Mucosa of stomach (tissue), 1 donor: ENCODE data around the gene TSNAX.

ENCODE experiments used
- H3K27me3 ChIP-seq: one replicate; pipeline ENCODE4 v1.7.0; 2013; ENCODE audit warnings: mild to moderate bottlenecking, low read length; ENCODE audit not compliant: control insufficient read depth, insufficient read depth
- H3K36me3 ChIP-seq: one replicate; pipeline ENCODE4 v1.7.0; 2013; ENCODE audit warnings: low read length; ENCODE audit not compliant: control insufficient read depth, insufficient read depth
- H3K4me1 ChIP-seq: one replicate; pipeline ENCODE4 v1.7.0; 2013; ENCODE audit warnings: mild to moderate bottlenecking, low read length; ENCODE audit not compliant: control insufficient read depth, insufficient read depth
- H3K4me3 ChIP-seq: one replicate; pipeline ENCODE4 v1.7.0; 2013; ENCODE audit warnings: low read length
- H3K9ac ChIP-seq: one replicate; pipeline ENCODE4 v1.7.0; 2013; ENCODE audit warnings: mild to moderate bottlenecking, low read length, moderate library complexity
- H3K9me3 ChIP-seq: one replicate; pipeline ENCODE4 v1.7.0; 2013; ENCODE audit warnings: mild to moderate bottlenecking, low read length, moderate library complexity; ENCODE audit not compliant: control insufficient read depth
- donor health status: Pancreatic carcinoma.

TSNAX gene

GRCh38 chr1:231523816-231524215, 4.7 kb upstream of the TSNAX start:
- Histone ChIP-seq H3K4me1 (no peaks in the 10 kb centered on the region), H3K4me3 (no peak overlapping the region), H3K36me3 (no peaks in the 10 kb centered on the region), H3K27me3 (no peaks in the 10 kb centered on the region), H3K9ac (no peak overlapping the region), H3K9me3 (no peaks in the 10 kb centered on the region)

- H3K27me3 ChIP-seq = no peaks in the 10 kb centered on the region
- no peaks in the 10 kb centered on the region for H3K9me3 ChIP-seq
Observed at GRCh38 chr1:231526536-231526935, 1.9 kb upstream of the TSNAX start.

GRCh38 chr1:231527586-231528171, 790 bp upstream of the TSNAX start:
- Histone ChIP-seq H3K4me1 (peaks cover 9% of the 10 kb centered on the region), H3K36me3 (no peaks in the 10 kb centered on the region), H3K27me3 (no peaks in the 10 kb centered on the region), H3K4me3 (peak overlapping the region; percentile 89), H3K9ac (peak overlapping the region; percentile 81), H3K9me3 (no peaks in the 10 kb centered on the region)

More at GRCh38 chr1:231526536-231526935, 1.9 kb upstream of the TSNAX start:
- Histone ChIP-seq H3K4me1 (peaks cover 9% of the 10 kb centered on the region), H3K36me3 (no peaks in the 10 kb centered on the region), H3K4me3 (no peak overlapping the region), H3K9ac (no peak overlapping the region)

- H3K27me3 ChIP-seq = no peaks in the 10 kb centered on the region
- no peaks in the 10 kb centered on the region for H3K9me3 ChIP-seq
- H3K4me1 ChIP-seq = peaks cover 9% of the 10 kb centered on the region
- no peak overlapping the region for H3K4me3 ChIP-seq
- H3K36me3 ChIP-seq = no peaks in the 10 kb centered on the region
- H3K9ac ChIP-seq = no peak overlapping the region
Observed at GRCh38 chr1:231533240-231533639, 4.8 kb downstream of the TSNAX start.

GRCh38 chr1:231534703-231535159, 6.3 kb downstream of the TSNAX start:
- no peaks in the 10 kb centered on the region for H3K36me3 ChIP-seq
- no peaks in the 10 kb centered on the region for H3K9me3 ChIP-seq
- no peaks in the 10 kb centered on the region for H3K27me3 ChIP-seq
- H3K9ac ChIP-seq = no peak overlapping the region
- H3K4me3 ChIP-seq = no peak overlapping the region
- peaks cover 6% of the 10 kb centered on the region for H3K4me1 ChIP-seq

GRCh38 chr1:231536099-231536498, 7.6 kb downstream of the TSNAX start:
- no peaks in the 10 kb centered on the region for H3K27me3 ChIP-seq
- no peaks in the 10 kb centered on the region for H3K9me3 ChIP-seq
- H3K9ac ChIP-seq = no peak overlapping the region
- H3K36me3 ChIP-seq = no peaks in the 10 kb centered on the region
- no peak overlapping the region for H3K4me3 ChIP-seq
- H3K4me1 ChIP-seq = no peaks in the 10 kb centered on the region

GRCh38 chr1:231540847-231541246, 12.4 kb downstream of the TSNAX start:
- Histone ChIP-seq H3K9ac (no peak overlapping the region), H3K4me1 (no peaks in the 10 kb centered on the region), H3K9me3 (no peaks in the 10 kb centered on the region), H3K36me3 (no peaks in the 10 kb centered on the region), H3K4me3 (no peak overlapping the region), H3K27me3 (no peaks in the 10 kb centered on the region)

GRCh38 chr1:231541842-231542241, 13.4 kb downstream of the TSNAX start:
- Histone ChIP-seq H3K9ac (no peak overlapping the region), H3K27me3 (no peaks in the 10 kb centered on the region), H3K36me3 (no peaks in the 10 kb centered on the region), H3K4me3 (no peak overlapping the region), H3K9me3 (no peaks in the 10 kb centered on the region), H3K4me1 (no peaks in the 10 kb centered on the region)

- H3K27me3 ChIP-seq = no peaks in the 10 kb centered on the region
- H3K9me3 ChIP-seq = no peaks in the 10 kb centered on the region
- H3K4me1 ChIP-seq = no peaks in the 10 kb centered on the region
- H3K36me3 ChIP-seq = no peaks in the 10 kb centered on the region
- H3K4me3 ChIP-seq = no peak overlapping the region
- no peak overlapping the region for H3K9ac ChIP-seq
Observed at GRCh38 chr1:231544943-231545592, 16.6 kb downstream of the TSNAX start.

GRCh38 chr1:231546693-231547092, 18.2 kb downstream of the TSNAX start:
- H3K4me3 ChIP-seq = no peak overlapping the region
- H3K9ac ChIP-seq = no peak overlapping the region
- no peaks in the 10 kb centered on the region for H3K9me3 ChIP-seq
- H3K4me1 ChIP-seq = no peaks in the 10 kb centered on the region
- no peaks in the 10 kb centered on the region for H3K36me3 ChIP-seq
- no peaks in the 10 kb centered on the region for H3K27me3 ChIP-seq

GRCh38 chr1:231549733-231550447, 21.4 kb downstream of the TSNAX start:
- Histone ChIP-seq H3K9me3 (no peaks in the 10 kb centered on the region), H3K9ac (no peak overlapping the region), H3K4me1 (no peaks in the 10 kb centered on the region), H3K36me3 (no peaks in the 10 kb centered on the region), H3K27me3 (no peaks in the 10 kb centered on the region), H3K4me3 (no peak overlapping the region)

GRCh38 chr1:231550448-231550781, 21.9 kb downstream of the TSNAX start:
- no peaks in the 10 kb centered on the region for H3K27me3 ChIP-seq
- H3K4me1 ChIP-seq = no peaks in the 10 kb centered on the region

More at GRCh38 chr1:231550448-231550781, 21.9 kb downstream of the TSNAX start:
- no peaks in the 10 kb centered on the region for H3K36me3 ChIP-seq
- no peaks in the 10 kb centered on the region for H3K9me3 ChIP-seq
- H3K9ac ChIP-seq = no peak overlapping the region
- no peak overlapping the region for H3K4me3 ChIP-seq
